ENCODE measurements around the gene TMC7. TPM values are rescaled to one million over a fixed set of nuclear protein-coding genes. Genes with fewer than 3 reads are reported as not detected.
"Not testable (repeated sequence)": the region's sequence is repeated elsewhere in the genome, so short reads cannot be mapped to it uniquely, and the experiment has no call there.

The TMC7 gene
- total RNA-seq, 1 donor from 2014 or later: 10.0 TPM

DNA sequence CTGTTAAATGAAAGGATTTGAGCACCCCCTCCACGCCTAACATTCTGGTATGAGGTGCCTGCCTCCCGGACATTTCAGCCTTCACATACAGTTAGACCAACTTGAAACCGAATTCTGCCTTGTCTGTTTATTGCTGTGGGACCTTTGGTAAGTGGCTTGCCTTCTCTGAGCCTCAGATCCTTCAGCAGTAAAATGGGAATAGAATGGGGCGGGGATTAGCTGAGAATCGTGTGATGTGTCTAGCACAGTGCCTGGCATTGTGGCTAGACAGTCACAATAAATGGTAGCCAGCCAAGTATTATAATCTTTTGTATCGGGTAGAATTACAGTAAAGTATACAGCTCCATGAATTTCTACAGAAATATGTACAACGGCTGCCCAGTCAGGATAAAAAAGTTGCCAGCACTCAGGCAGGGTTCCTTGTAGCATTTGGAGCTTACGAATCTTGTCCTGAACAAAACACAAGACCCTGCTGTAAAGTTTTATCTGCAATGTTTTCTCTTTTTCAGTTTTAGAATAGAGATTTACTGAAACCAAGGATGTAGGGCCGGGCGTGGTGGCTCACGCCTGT is 786 bp downstream of the TMC7 start:
- H3K9me3 ChIP-seq: no peaks in the 10 kb centered on the region
- no peak overlapping the region for H3K27ac ChIP-seq
- TF ChIP-seq, protein P1, sequence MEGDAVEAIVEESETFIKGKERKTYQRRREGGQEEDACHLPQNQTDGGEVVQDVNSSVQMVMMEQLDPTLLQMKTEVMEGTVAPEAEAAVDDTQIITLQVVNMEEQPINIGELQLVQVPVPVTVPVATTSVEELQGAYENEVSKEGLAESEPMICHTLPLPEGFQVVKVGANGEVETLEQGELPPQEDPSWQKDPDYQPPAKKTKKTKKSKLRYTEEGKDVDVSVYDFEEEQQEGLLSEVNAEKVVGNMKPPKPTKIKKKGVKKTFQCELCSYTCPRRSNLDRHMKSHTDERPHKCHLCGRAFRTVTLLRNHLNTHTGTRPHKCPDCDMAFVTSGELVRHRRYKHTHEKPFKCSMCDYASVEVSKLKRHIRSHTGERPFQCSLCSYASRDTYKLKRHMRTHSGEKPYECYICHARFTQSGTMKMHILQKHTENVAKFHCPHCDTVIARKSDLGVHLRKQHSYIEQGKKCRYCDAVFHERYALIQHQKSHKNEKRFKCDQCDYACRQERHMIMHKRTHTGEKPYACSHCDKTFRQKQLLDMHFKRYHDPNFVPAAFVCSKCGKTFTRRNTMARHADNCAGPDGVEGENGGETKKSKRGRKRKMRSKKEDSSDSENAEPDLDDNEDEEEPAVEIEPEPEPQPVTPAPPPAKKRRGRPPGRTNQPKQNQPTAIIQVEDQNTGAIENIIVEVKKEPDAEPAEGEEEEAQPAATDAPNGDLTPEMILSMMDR (IDR thresholded peaks at IDR 0.05): no peak
- intact Hi-C loops (cut with DNase I): loop anchor here (10.0 kb wide), 1 partner anchor 390 kb away; no protein-coding TSS in a partner anchor
- H3K36me3 ChIP-seq: no peaks in the 10 kb centered on the region
- H3K4me1 ChIP-seq: no peaks in the 10 kb centered on the region
- H3K4me3 ChIP-seq: peak overlapping the region; percentile 44 to 82
- DNase-seq (ENCODE audit: low spot score in 2 of 2): no peak
- no peaks in the 10 kb centered on the region for H3K27me3 ChIP-seq

DNA sequence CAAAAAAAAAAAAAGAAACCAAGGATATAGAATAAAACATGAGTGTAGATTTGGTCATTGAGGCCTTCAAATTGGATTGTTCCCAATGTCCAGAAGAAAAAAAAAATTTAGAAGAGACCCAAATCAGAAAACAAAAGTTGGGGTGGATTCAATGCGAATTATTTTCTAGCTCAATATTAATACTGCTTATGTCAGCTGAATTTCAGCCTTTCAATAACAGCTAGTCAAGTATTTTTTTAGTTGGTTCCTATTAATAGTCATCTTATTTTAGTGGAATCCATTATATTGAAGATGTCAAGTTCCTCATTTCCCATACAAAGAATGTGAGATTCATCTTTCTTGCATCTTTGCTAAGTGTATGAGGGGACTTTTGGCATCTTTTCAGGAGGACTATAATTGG is 1.5 kb downstream of the TMC7 start:
- H3K9me3 ChIP-seq; H3K27ac ChIP-seq; H3K4me3 ChIP-seq; H3K4me1 ChIP-seq; DNase-seq (ENCODE audit: low spot score in 2 of 2); H3K27me3 ChIP-seq; H3K36me3 ChIP-seq: not testable (repeated sequence)
- intact Hi-C loops (cut with DNase I): loop anchor here (10.0 kb wide), 1 partner anchor 390 kb away; no protein-coding TSS in a partner anchor

DNA sequence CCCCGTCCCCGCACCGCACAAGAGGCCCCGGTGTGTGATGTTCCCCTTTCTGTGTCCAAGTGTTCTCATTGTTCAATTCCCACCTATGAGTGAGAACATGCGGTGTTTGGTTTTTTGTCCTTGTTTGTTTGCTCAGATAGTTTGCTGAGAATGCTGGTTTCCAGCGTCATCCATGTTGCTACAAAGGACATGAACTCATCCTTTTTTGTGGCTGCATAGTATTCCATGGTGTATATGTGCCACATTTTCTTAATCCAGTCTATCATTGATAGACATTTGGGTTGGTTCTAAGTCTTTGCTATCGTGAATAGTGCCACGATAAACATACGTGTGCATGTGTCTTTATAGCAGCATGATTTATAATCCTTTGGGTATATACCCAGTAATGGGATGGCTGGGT is 8.0 kb downstream of the TMC7 start:
- DNase-seq (ENCODE audit: low spot score in 2 of 2); H3K9me3 ChIP-seq; H3K4me3 ChIP-seq; intact Hi-C loops (cut with DNase I); H3K27me3 ChIP-seq; H3K36me3 ChIP-seq; H3K27ac ChIP-seq; H3K4me1 ChIP-seq: not testable (repeated sequence)

DNA sequence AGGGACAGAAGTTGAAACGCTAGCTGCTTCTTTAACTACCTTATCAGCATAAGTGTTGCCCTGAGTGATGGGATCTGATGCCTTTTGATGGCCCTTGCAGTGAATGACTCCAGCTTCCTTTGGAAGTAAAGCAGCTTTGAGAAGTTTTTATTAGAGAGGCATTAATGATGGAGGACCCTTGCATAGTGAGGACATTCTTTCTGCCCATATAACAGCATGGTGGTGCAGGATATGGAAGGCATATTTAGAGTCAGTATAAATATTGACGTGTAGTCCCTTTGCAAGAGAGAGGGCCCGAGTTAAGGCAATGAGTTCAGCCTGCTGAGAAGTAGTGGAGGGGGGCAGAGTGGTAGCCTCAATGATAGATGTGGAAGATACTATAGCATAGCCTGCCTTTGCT is 9.8 kb downstream of the TMC7 start:
- H3K27ac ChIP-seq; H3K9me3 ChIP-seq; H3K27me3 ChIP-seq; DNase-seq (ENCODE audit: low spot score in 2 of 2); intact Hi-C loops (cut with DNase I); H3K4me1 ChIP-seq; H3K36me3 ChIP-seq; H3K4me3 ChIP-seq: not testable (repeated sequence)

DNA sequence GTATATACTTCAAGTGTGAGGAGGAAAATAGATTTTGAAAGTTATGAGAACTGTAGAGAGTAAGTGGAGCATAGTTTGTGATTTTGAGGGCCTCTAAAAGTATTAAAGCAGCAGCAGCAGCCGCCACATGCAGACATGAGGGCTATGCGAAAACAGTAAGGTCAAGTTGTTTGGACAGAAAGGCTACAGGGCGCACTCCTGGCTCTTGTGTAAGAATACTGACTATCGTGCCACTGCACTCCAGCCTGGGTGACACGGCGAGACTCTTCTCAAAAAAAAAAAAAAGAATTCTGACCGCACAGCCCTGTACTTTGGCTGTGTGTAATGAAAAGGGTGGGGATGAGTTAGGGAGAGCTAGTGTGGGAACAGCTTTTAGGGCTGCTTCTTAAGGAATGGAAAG is 10.4 kb downstream of the TMC7 start:
- H3K9me3 ChIP-seq; H3K4me3 ChIP-seq; H3K27ac ChIP-seq; intact Hi-C loops (cut with DNase I); H3K36me3 ChIP-seq; DNase-seq (ENCODE audit: low spot score in 2 of 2); H3K27me3 ChIP-seq; H3K4me1 ChIP-seq: not testable (repeated sequence)

DNA sequence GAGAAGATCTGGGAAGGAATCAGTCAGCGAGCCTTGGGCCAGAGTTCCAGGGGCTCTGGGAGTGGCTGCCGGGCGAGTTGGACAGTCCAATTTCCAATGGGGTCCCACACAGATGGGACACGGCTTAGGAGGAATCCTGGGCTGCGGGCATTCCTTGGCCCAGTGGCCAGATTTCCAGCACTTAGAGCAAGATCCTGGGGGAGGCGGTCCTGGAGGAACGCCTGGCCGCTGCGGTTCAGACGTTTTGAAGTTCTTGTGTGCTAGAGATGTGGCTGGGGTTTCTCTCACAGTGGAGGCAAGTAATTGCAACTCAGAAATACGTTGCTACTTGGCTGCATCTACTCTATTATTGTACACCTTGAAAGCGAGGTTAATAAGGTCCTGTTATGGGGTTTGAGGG is 11.7 kb downstream of the TMC7 start:
- not testable (repeated sequence) for DNase-seq (ENCODE audit: low spot score in 2 of 2)

DNA sequence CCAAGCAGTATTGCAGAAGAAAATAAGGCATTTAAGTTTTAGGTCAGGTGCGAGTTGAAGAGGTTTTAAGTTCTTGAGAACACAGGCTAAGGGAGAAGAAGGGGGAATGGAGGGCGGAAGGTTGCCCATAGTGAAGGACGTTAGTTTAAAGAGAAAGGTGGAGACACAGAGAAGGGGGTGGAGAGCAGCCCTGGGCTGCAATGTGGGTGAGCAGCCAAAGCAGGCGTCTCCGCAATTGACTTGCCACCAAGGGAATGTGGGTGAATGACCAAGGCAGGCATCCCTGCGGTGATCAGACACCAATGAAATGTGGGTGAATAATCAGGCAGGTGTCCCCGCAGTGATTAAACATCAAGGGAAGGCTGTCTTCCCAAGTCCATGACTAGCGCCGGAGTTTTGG is 12.8 kb downstream of the TMC7 start:
- H3K9me3 ChIP-seq; H3K27ac ChIP-seq; intact Hi-C loops (cut with DNase I); H3K27me3 ChIP-seq; H3K36me3 ChIP-seq; H3K4me3 ChIP-seq; DNase-seq (ENCODE audit: low spot score in 2 of 2); H3K4me1 ChIP-seq: not testable (repeated sequence)

More for the DNA sequence above, 11.7 kb downstream of the TMC7 start:
- H3K4me1 ChIP-seq; H3K27ac ChIP-seq; H3K9me3 ChIP-seq; H3K4me3 ChIP-seq; intact Hi-C loops (cut with DNase I); H3K36me3 ChIP-seq; H3K27me3 ChIP-seq: not testable (repeated sequence)

DNA sequence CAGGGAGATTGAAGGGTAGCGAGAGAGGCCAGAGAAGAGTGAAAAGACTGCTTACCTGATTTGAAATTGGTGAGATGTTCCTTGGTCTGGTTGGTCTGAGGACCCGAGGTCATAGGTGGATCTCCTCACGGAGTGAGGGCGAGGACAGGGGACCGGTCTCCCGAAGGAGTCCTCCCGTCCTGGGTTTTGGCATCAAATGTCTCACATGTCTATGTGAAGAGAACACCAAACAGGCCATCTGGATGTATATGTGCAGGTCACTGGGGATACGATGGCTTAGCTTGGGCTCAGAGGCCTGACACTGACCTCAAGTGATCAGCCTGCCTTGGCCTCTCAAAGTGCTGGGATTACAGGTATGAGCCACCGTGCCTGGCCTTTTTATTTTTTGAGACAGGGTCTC is 13.3 kb downstream of the TMC7 start:
- DNase-seq (ENCODE audit: low spot score in 2 of 2); H3K27me3 ChIP-seq; H3K9me3 ChIP-seq; intact Hi-C loops (cut with DNase I); H3K4me1 ChIP-seq; H3K4me3 ChIP-seq; H3K27ac ChIP-seq; H3K36me3 ChIP-seq: not testable (repeated sequence)

DNA sequence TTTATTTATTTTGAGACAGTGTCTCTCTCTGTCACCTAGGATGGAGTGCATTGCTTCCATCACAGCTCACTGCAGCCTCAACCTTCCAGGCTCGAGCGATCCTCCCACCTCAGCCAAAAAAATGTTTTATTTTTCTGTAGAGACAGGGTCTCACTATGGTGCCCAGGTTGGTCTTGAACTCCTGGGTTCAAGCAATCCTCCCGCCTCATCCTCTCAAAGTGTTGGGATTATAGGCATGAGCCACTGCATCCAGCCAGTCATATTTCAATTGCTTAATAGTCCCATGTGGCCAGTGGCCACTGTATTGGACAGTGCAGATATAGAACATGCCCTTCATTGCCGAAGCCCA is 15.3 kb downstream of the TMC7 start:
- no peak for DNase-seq (ENCODE audit: low spot score in 2 of 2)
- no peak overlapping the region for H3K27ac ChIP-seq
- intact Hi-C loops (cut with DNase I): no loop called here
- no peak overlapping the region for H3K4me3 ChIP-seq
- no peaks in the 10 kb centered on the region for H3K36me3 ChIP-seq
- H3K9me3 ChIP-seq: no peaks in the 10 kb centered on the region
- no peaks in the 10 kb centered on the region for H3K27me3 ChIP-seq
- no peaks in the 10 kb centered on the region for H3K4me1 ChIP-seq
- TF ChIP-seq, protein P1 (IDR thresholded peaks at IDR 0.05): no peak

All from ascending aorta (tissue), 2 donors.